SK-N-SH (cell line): ENCODE measurements around the gene TEX264. TPM values are rescaled to one million over a fixed set of nuclear protein-coding genes. Genes with fewer than 3 reads are reported as not detected.

Experiments
- CTCF ChIA-PET: fragments of 300-600, 350-600 bp; formaldehyde crosslinking; extraction: SDS; loops from one replicate; lab custom pipeline; 2021; lab: Yijun Ruan, JAX
- POLR2A ChIA-PET: fragments of 350-600 bp; sonication (Branson Sonifier 250); formaldehyde crosslinking; extraction: SDS; loops from one replicate; lab custom pipeline; 2020; ENCODE audit warnings: antibody characterized with exemption, inconsistent platforms; lab: Yijun Ruan, JAX
- DNase-seq: peaks from one replicate; pipeline ENCODE4 v3.0.0; 2012
- H2AFZ ChIP-seq: fragments of 200-600 bp; sonication (generic); 2 replicates; pipeline ENCODE4 v1.8.1; 2016; ENCODE audit warnings: antibody characterized with exemption, mild to moderate bottlenecking, low read depth
- H3F3A ChIP-seq: fragments of 200-600 bp; sonication (generic); replicated peaks from 2 replicates; pipeline ENCODE3; 2016; ENCODE audit warnings: antibody characterized with exemption, mild to moderate bottlenecking; ENCODE audit not compliant: insufficient read depth
- H3K27ac ChIP-seq, 2 experiments: fragments of 200-500 bp in 1 of 2; fragments of 200-600 bp in 1 of 2; sonication (Bioruptor generic) in 1 of 2; sonication (generic), shearing (Covaris generic) in 1 of 2; 2 replicates each; pipeline versions ENCODE4 v1.5.1 to v1.6.1; 2014 to 2016; ENCODE audit warnings: low read depth in 2 of 2, inconsistent platforms in 1 of 2, low read length in 1 of 2, mild to moderate bottlenecking in 1 of 2, mixed read lengths in 1 of 2
- H3K27me3 ChIP-seq: fragments of 200-600 bp; sonication (generic), shearing (Covaris generic); 2 replicates; pipeline ENCODE4 v1.6.1; 2016; ENCODE audit warnings: mixed run types; ENCODE audit not compliant: insufficient read depth
- H3K36me3 ChIP-seq, 2 experiments: fragments of 200-500 bp in 1 of 2; fragments of 200-600 bp in 1 of 2; sonication (Bioruptor generic) in 1 of 2; sonication (generic) in 1 of 2; replicated peaks in 1 of 2; 2 replicates each; pipeline versions ENCODE3 to v1.5.1; 2014 to 2016; ENCODE audit warnings: low read length in 1 of 2, mild to moderate bottlenecking in 1 of 2; ENCODE audit not compliant: insufficient read depth in 2 of 2, control insufficient read depth in 1 of 2
- H3K4me1 ChIP-seq, 2 experiments: fragments of 200-500 bp in 1 of 2; fragments of 200-600 bp in 1 of 2; sonication (Bioruptor generic) in 1 of 2; sonication (generic), shearing (Covaris generic) in 1 of 2; 2 replicates each; pipeline versions ENCODE4 v1.5.1 to v1.6.1; 2014 to 2016; ENCODE audit warnings: low read depth in 1 of 2, low read length in 1 of 2, mixed run types in 1 of 2; ENCODE audit not compliant: insufficient read depth in 2 of 2, control insufficient read depth in 1 of 2
- H3K4me2 ChIP-seq: fragments of 200-600 bp; sonication (generic), shearing (Covaris generic); 2 replicates; pipeline ENCODE4 v1.6.1; 2017; ENCODE audit warnings: mixed run types
- H3K4me3 ChIP-seq, 2 experiments: fragments of 200-500 bp in 1 of 2; fragments of 200-600 bp in 1 of 2; sonication (Bioruptor generic) in 1 of 2; sonication (generic), shearing (Covaris generic) in 1 of 2; 2 replicates each; pipeline versions ENCODE4 v1.5.1 to v1.8.1; 2014 to 2016; ENCODE audit warnings: low read depth in 2 of 2, inconsistent platforms in 1 of 2, low read length in 1 of 2, mild to moderate bottlenecking in 1 of 2, mixed read lengths in 1 of 2, moderate library complexity in 1 of 2
- H3K79me2 ChIP-seq: fragments of 200-600 bp; sonication (generic); 2 replicates; pipeline ENCODE4 v1.8.1; 2017; ENCODE audit warnings: mild to moderate bottlenecking; ENCODE audit not compliant: insufficient read depth
- H3K9ac ChIP-seq: fragments of 200-600 bp; sonication (generic); 2 replicates; pipeline ENCODE4 v1.6.1; 2017; ENCODE audit warnings: mixed run types
- H3K9me2 ChIP-seq: fragments of 200-600 bp; sonication (generic); 2 replicates; pipeline ENCODE4 v1.6.1; 2017; ENCODE audit warnings: mixed run types
- H3K9me3 ChIP-seq: fragments of 200-600 bp; sonication (generic); 2 replicates; pipeline ENCODE4 v1.6.1; 2017; ENCODE audit warnings: mixed run types, mild to moderate bottlenecking, moderate library complexity
- H4K20me1 ChIP-seq: fragments of 200-600 bp; sonication (generic); 2 replicates; pipeline ENCODE4 v1.6.1; 2017; ENCODE audit warnings: mild to moderate bottlenecking, mixed run types; ENCODE audit not compliant: insufficient read depth
- CTCF ChIP-seq: fragments of 200-600 bp; sonication (generic); IDR thresholded peaks from 2 replicates; pipeline ENCODE4 v1.6.1; 2017; ENCODE audit warnings: antibody characterized with exemption, mild to moderate bottlenecking, moderate library complexity
- GATA2 ChIP-seq: sonication (generic); formaldehyde crosslinking; IDR thresholded peaks from 2 replicates; pipeline ENCODE4 v1.5.0; 2020; ENCODE audit warnings: mild to moderate bottlenecking, missing genetic modification reagents
- NFIC ChIP-seq: IDR thresholded peaks from 2 replicates; pipeline ENCODE4 v1.4.0; 2012; ENCODE audit warnings: borderline replicate concordance
- TEAD4 ChIP-seq: IDR thresholded peaks from 2 replicates; pipeline ENCODE4 v1.4.0; 2012; ENCODE audit warnings: mild to moderate bottlenecking, borderline replicate concordance; ENCODE audit not compliant: insufficient read depth
- USF2 ChIP-seq: fragments of 150-350 bp; IDR thresholded peaks from 2 replicates; pipeline ENCODE4 v1.6.1; 2017; ENCODE audit warnings: antibody characterized with exemption, low read length, low read depth, borderline replicate concordance
- WGBS: methylation state at CpG from one replicate; pipeline ENCODE4 v1.1.6; 2017; ENCODE audit warnings: low lambda C conversion rate; 5-methylcytosine and 5-hydroxymethylcytosine counted together
- polyA plus RNA-seq, 3 experiments: library from polyadenylated mRNA; depleted of rRNA; stranded (reverse); fragments of >200 nt; gene quantifications; 2 replicates each; pipeline ENCODE4 v1.2.3, GENCODE V29; 2012
- small RNA-seq, 7 experiments: library from RNA; depleted of rRNA; stranded (forward); fragments of <200 nt; gene quantifications; one replicate each; pipeline ENCODE3, GENCODE V24; 2012

Gene TEX264
- polyA plus RNA-seq, 1 of the 3 experiments (the other 2 are of a cell fraction) = 82.1 TPM

GRCh38 chr3:51751287-51751686, 80.2 kb downstream of the TEX264 start:
- H4K20me1 ChIP-seq = no peaks in the 10 kb centered on the region

More at GRCh38 chr3:51751287-51751686, 80.2 kb downstream of the TEX264 start:
- H2AFZ ChIP-seq = no peak overlapping the region
- no peak overlapping the region for H3K4me2 ChIP-seq
- no peak overlapping the region for H3K27ac ChIP-seq
- no peak overlapping the region for H3K9ac ChIP-seq
- CTCF ChIA-PET = interaction anchor here (2.0 kb wide), 1 partner anchor 32 kb away, joined by 5 read pairs; no protein-coding TSS in a partner anchor
- WGBS = 39% methylated on average over 2 of the region's 2 CpGs
- H3K79me2 ChIP-seq = no peaks in the 10 kb centered on the region
- H3K36me3 ChIP-seq = no peaks in the 10 kb centered on the region
- no peaks in the 10 kb centered on the region for H3K27me3 ChIP-seq
- no peaks in the 10 kb centered on the region for H3K9me2 ChIP-seq
- TF ChIP-seq CTCF = no peak
- no peak for TF ChIP-seq GATA2
- TF ChIP-seq TEAD4 = no peak
- no peak for TF ChIP-seq USF2
- TF ChIP-seq NFIC = no peak
- TF ChIP-seq, all 33 proteins: peak for 0
- Histone ChIP-seq H3F3A (no peaks in the 10 kb centered on the region), H3K9me3 (no peaks in the 10 kb centered on the region), H3K4me3 (no peak overlapping the region), H3K4me1 (no peaks in the 10 kb centered on the region)
- POLR2A ChIA-PET = no interaction called here
- DNase-seq = no peak

Small RNA genes lying within 50 kb of the gene (small RNA-seq; reads per million reads assigned to genes)
- gene RNA5SP132 = 0.58 to 26.2 (median 5.7) reads per million in 7 experiments

Other genes starting within 250 kb of the TEX264 start
- 9.7 and 12.1 TPM in 2 replicates for gene DCAF1, start 171.2 kb upstream of the TEX264 start, polyA plus RNA-seq (2012; rRNA removed)
- 3.6 and 4.1 TPM in 2 replicates for gene RAD54L2, start 132.5 kb upstream of the TEX264 start, polyA plus RNA-seq (2012; rRNA removed)
- 0.15 and 0.24 TPM in 2 replicates for gene GRM2, start 35.8 kb downstream of the TEX264 start, polyA plus RNA-seq (2012; rRNA removed)
- gene IQCF6, start 108.0 kb downstream of the TEX264 start, polyA plus RNA-seq (2012; rRNA removed) = not detected in 2 replicates
- not detected in 2 replicates for gene IQCF2, start 190.4 kb downstream of the TEX264 start, polyA plus RNA-seq (2012; rRNA removed)
- not detected in 2 replicates for gene IQCF5, start 204.3 kb downstream of the TEX264 start, polyA plus RNA-seq (2012; rRNA removed)
- gene IQCF1, start 232.1 kb downstream of the TEX264 start, polyA plus RNA-seq (2012; rRNA removed) = not detected in 2 replicates